ENCODE measurements around the gene BMPR1A. TPM values are rescaled to one million over a fixed set of nuclear protein-coding genes. Genes with fewer than 3 reads are reported as not detected.

Gene BMPR1A
- total and polyA plus RNA-seq, 4 donors: 2.2 to 16.0 (median 8.9) TPM

DNA sequence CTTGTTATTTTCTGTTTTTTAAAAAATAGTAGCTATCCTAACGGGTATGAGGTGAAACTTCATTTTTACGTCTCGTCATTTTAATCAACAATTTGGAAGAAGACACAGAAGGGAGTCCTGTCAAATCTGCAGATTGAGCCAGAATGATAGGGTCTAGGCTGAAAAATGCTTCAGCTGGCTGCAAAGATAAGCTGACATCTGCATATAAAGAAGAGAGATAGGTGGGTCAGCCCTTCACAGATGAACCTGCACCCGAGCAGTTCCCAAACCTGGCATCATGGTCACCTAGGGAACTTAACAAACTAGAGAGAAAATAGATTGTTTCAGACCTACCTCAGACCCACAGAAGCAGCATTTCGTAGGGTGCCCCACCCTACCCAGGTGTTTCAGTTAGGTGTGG is 35.2 kb upstream of the BMPR1A start:
- TF ChIP-seq FOXA1 (IDR thresholded peaks at IDR 0.05) (no peak), EGR1 (IDR thresholded peaks at IDR 0.05; ENCODE audit: low read depth in 2 of 2) (no peak), FOXA2 (IDR thresholded peaks at IDR 0.05) (no peak), RAD21 (IDR thresholded peaks at IDR 0.05) (no peak), NR2F2 (IDR thresholded peaks at IDR 0.05) (no peak), TAF1 (conservative IDR thresholded peaks at IDR 0.05) (no peak)
- TF ChIP-seq, protein P1, sequence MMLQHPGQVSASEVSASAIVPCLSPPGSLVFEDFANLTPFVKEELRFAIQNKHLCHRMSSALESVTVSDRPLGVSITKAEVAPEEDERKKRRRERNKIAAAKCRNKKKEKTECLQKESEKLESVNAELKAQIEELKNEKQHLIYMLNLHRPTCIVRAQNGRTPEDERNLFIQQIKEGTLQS (IDR thresholded peaks at IDR 0.05): no peak
- H3K4me1 ChIP-seq (ENCODE audit: control insufficient read depth in 4 of 4, insufficient read depth in 4 of 4, low read length in 3 of 4): no peaks in the 10 kb centered on the region
- no peaks in the 10 kb centered on the region for H3K27me3 ChIP-seq (ENCODE audit: control insufficient read depth in 4 of 4, insufficient read depth in 4 of 4, low read length in 3 of 4)
- no peaks in the 10 kb centered on the region for H3K36me3 ChIP-seq (ENCODE audit: control insufficient read depth in 4 of 4, insufficient read depth in 3 of 4, low read depth in 1 of 4, low read length in 3 of 4)
- H3K9me3 ChIP-seq (ENCODE audit: control insufficient read depth in 4 of 4, low read length in 3 of 4): no peaks in the 10 kb centered on the region
- H3K9ac ChIP-seq (ENCODE audit: low read depth in 1 of 2, low read length in 2 of 2): no peak overlapping the region
- no peak overlapping the region for H3K4me3 ChIP-seq (ENCODE audit: low read depth in 1 of 3, low read length in 3 of 3)
- H3K27ac ChIP-seq (ENCODE audit: low read depth in 1 of 2, low read length in 2 of 2): no peak overlapping the region
- no peak for DNase-seq (ENCODE audit: low spot score)
- WGBS: 91% methylated on average over 5 of the region's 5 CpGs

DNA sequence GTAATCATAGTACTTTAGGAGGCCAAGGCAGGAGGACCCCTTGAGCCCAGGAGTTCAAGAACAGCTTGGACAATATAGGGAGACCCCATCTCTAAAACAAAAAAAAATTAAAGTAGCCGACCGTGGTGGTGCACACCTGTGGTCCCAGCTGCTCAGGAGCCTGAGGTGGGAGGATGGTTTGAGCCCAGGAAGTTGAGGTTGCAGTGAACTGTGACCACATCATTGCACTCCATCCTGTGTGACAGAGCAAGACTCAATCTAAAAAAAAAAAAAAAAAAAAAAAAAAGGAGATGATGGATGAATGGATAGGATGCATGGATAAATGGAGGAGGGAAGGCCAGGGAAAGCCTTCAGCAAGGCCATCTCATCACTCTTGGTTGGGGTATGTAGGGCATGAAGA is 33.4 kb upstream of the BMPR1A start:
- no peak for DNase-seq (ENCODE audit: low spot score)
- H3K27ac ChIP-seq (ENCODE audit: low read depth in 1 of 2, low read length in 2 of 2): no peak overlapping the region
- no peak for TF ChIP-seq JUND (IDR thresholded peaks at IDR 0.05)
- TF ChIP-seq HNF4G (IDR thresholded peaks at IDR 0.05): no peak
- TF ChIP-seq, protein P2, sequence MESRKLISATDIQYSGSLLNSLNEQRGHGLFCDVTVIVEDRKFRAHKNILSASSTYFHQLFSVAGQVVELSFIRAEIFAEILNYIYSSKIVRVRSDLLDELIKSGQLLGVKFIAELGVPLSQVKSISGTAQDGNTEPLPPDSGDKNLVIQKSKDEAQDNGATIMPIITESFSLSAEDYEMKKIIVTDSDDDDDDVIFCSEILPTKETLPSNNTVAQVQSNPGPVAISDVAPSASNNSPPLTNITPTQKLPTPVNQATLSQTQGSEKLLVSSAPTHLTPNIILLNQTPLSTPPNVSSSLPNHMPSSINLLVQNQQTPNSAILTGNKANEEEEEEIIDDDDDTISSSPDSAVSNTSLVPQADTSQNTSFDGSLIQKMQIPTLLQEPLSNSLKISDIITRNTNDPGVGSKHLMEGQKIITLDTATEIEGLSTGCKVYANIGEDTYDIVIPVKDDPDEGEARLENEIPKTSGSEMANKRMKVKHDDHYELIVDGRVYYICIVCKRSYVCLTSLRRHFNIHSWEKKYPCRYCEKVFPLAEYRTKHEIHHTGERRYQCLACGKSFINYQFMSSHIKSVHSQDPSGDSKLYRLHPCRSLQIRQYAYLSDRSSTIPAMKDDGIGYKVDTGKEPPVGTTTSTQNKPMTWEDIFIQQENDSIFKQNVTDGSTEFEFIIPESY (IDR thresholded peaks at IDR 0.05): no peak
- TF ChIP-seq, protein P3, sequence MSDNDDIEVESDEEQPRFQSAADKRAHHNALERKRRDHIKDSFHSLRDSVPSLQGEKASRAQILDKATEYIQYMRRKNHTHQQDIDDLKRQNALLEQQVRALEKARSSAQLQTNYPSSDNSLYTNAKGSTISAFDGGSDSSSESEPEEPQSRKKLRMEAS (IDR thresholded peaks at IDR 0.05): no peak
- no peak for TF ChIP-seq RXRA (IDR thresholded peaks at IDR 0.05)
- no peak for TF ChIP-seq YY1 (IDR thresholded peaks at IDR 0.05)
- TF ChIP-seq, protein P4, sequence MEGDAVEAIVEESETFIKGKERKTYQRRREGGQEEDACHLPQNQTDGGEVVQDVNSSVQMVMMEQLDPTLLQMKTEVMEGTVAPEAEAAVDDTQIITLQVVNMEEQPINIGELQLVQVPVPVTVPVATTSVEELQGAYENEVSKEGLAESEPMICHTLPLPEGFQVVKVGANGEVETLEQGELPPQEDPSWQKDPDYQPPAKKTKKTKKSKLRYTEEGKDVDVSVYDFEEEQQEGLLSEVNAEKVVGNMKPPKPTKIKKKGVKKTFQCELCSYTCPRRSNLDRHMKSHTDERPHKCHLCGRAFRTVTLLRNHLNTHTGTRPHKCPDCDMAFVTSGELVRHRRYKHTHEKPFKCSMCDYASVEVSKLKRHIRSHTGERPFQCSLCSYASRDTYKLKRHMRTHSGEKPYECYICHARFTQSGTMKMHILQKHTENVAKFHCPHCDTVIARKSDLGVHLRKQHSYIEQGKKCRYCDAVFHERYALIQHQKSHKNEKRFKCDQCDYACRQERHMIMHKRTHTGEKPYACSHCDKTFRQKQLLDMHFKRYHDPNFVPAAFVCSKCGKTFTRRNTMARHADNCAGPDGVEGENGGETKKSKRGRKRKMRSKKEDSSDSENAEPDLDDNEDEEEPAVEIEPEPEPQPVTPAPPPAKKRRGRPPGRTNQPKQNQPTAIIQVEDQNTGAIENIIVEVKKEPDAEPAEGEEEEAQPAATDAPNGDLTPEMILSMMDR (IDR thresholded peaks at IDR 0.05; ENCODE audit: low read depth, low read length, missing input control): no peak
- TF ChIP-seq NR2F2 (IDR thresholded peaks at IDR 0.05): no peak
- TF ChIP-seq SP1 (IDR thresholded peaks at IDR 0.05): no peak
- TF ChIP-seq, protein P1 (IDR thresholded peaks at IDR 0.05): no peak
- no peak for TF ChIP-seq TAF1 (conservative IDR thresholded peaks at IDR 0.05)
- H3K4me1 ChIP-seq (ENCODE audit: control insufficient read depth in 4 of 4, insufficient read depth in 4 of 4, low read length in 3 of 4): no peaks in the 10 kb centered on the region
- no peak overlapping the region for H3K4me3 ChIP-seq (ENCODE audit: low read depth in 1 of 3, low read length in 3 of 3)
- 88% methylated on average over 2 of the region's 2 CpGs for WGBS
- H3K9me3 ChIP-seq (ENCODE audit: control insufficient read depth in 4 of 4, low read length in 3 of 4): no peaks in the 10 kb centered on the region
- no peaks in the 10 kb centered on the region for H3K27me3 ChIP-seq (ENCODE audit: control insufficient read depth in 4 of 4, insufficient read depth in 4 of 4, low read length in 3 of 4)
- H3K36me3 ChIP-seq (ENCODE audit: control insufficient read depth in 4 of 4, insufficient read depth in 3 of 4, low read depth in 1 of 4, low read length in 3 of 4): no peaks in the 10 kb centered on the region
- no peak overlapping the region for H3K9ac ChIP-seq (ENCODE audit: low read depth in 1 of 2, low read length in 2 of 2)

DNA sequence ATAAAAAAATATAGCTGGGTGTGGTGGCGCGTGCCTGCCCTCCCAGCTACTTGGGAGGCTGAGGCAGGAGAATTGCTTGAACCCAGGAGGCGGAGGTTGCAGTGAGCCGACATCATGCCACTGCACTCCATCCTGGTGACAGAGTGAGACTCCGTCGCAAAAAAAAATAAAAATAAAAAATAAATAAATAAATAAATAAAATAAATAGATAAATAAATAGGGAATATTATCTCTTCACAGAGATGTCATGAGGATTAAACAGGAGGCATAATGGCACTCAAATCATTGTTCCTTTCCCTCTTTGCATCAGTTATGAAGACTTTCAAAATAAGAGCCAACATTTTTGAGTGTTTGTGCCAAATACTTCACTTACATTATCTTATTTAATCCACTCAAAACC is 32.0 kb upstream of the BMPR1A start:
- H3K9ac ChIP-seq (ENCODE audit: low read depth in 1 of 2, low read length in 2 of 2): no peak overlapping the region
- H3K9me3 ChIP-seq (ENCODE audit: control insufficient read depth in 4 of 4, low read length in 3 of 4): no peaks in the 10 kb centered on the region
- TF ChIP-seq HNF4G (IDR thresholded peaks at IDR 0.05): no peak
- no peak for TF ChIP-seq EGR1 (IDR thresholded peaks at IDR 0.05; ENCODE audit: low read depth in 2 of 2)
- no peak for TF ChIP-seq TAF1 (conservative IDR thresholded peaks at IDR 0.05)
- no peak for TF ChIP-seq SP1 (IDR thresholded peaks at IDR 0.05)
- TF ChIP-seq, protein P4 (IDR thresholded peaks at IDR 0.05; ENCODE audit: low read depth, low read length, missing input control): no peak
- no peak for TF ChIP-seq RAD21 (IDR thresholded peaks at IDR 0.05)
- TF ChIP-seq, protein P5, sequence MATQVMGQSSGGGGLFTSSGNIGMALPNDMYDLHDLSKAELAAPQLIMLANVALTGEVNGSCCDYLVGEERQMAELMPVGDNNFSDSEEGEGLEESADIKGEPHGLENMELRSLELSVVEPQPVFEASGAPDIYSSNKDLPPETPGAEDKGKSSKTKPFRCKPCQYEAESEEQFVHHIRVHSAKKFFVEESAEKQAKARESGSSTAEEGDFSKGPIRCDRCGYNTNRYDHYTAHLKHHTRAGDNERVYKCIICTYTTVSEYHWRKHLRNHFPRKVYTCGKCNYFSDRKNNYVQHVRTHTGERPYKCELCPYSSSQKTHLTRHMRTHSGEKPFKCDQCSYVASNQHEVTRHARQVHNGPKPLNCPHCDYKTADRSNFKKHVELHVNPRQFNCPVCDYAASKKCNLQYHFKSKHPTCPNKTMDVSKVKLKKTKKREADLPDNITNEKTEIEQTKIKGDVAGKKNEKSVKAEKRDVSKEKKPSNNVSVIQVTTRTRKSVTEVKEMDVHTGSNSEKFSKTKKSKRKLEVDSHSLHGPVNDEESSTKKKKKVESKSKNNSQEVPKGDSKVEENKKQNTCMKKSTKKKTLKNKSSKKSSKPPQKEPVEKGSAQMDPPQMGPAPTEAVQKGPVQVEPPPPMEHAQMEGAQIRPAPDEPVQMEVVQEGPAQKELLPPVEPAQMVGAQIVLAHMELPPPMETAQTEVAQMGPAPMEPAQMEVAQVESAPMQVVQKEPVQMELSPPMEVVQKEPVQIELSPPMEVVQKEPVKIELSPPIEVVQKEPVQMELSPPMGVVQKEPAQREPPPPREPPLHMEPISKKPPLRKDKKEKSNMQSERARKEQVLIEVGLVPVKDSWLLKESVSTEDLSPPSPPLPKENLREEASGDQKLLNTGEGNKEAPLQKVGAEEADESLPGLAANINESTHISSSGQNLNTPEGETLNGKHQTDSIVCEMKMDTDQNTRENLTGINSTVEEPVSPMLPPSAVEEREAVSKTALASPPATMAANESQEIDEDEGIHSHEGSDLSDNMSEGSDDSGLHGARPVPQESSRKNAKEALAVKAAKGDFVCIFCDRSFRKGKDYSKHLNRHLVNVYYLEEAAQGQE (IDR thresholded peaks at IDR 0.05): no peak
- H3K27ac ChIP-seq (ENCODE audit: low read depth in 1 of 2, low read length in 2 of 2): no peak overlapping the region
- 98% methylated on average over 6 of the region's 6 CpGs for WGBS
- no peaks in the 10 kb centered on the region for H3K4me1 ChIP-seq (ENCODE audit: control insufficient read depth in 4 of 4, insufficient read depth in 4 of 4, low read length in 3 of 4)
- no peaks in the 10 kb centered on the region for H3K27me3 ChIP-seq (ENCODE audit: control insufficient read depth in 4 of 4, insufficient read depth in 4 of 4, low read length in 3 of 4)
- no peak for DNase-seq (ENCODE audit: low spot score)
- no peak overlapping the region for H3K4me3 ChIP-seq (ENCODE audit: low read depth in 1 of 3, low read length in 3 of 3)
- H3K36me3 ChIP-seq (ENCODE audit: control insufficient read depth in 4 of 4, insufficient read depth in 3 of 4, low read depth in 1 of 4, low read length in 3 of 4): no peaks in the 10 kb centered on the region
